Activated CD4-positive, alpha-beta T cell treated with anti-CD3 and anti-CD28 coated beads, Interleukin-2, amount 10 ng/mL, durations not matched to agents 24 days and 14 days (primary cell): Measurements from ENCODE around the gene CCDC9. TPM values are rescaled to one million over a fixed set of nuclear protein-coding genes. Genes with fewer than 3 reads are reported as not detected.
"Not testable (repeated sequence)": the region's sequence is repeated elsewhere in the genome, so short reads cannot be mapped to it uniquely, and the experiment has no call there.

ENCODE experiments used
- DNase-seq: peaks from one replicate; pipeline ENCODE4 v3.0.0; 2022
- H3K27ac Mint-ChIP-seq: one replicate; pipeline ENCODE4 v1.8.0; 2022; ENCODE audit warnings: mild to moderate bottlenecking, mixed read lengths
- H3K27me3 Mint-ChIP-seq: one replicate; pipeline ENCODE4 v1.8.0; 2022; ENCODE audit warnings: mixed read lengths
- H3K36me3 Mint-ChIP-seq: one replicate; pipeline ENCODE4 v1.8.0; 2022; ENCODE audit warnings: low read depth, mild to moderate bottlenecking, mixed read lengths
- H3K4me1 Mint-ChIP-seq: one replicate; pipeline ENCODE4 v1.8.0; 2021; ENCODE audit warnings: mixed read lengths
- H3K4me3 Mint-ChIP-seq: one replicate; pipeline ENCODE4 v1.8.0; 2022; ENCODE audit warnings: mild to moderate bottlenecking, moderate library complexity, mixed read lengths
- H3K9me3 Mint-ChIP-seq: one replicate; pipeline ENCODE4 v1.8.0; 2021; ENCODE audit warnings: mixed read lengths
- intact Hi-C: fragments of 100-400 bp; cut with micrococcal nuclease; formaldehyde crosslinking; loops from one replicate; pipeline ENCODE4 v1.15.1; 2023
- total RNA-seq: library from RNA; stranded (reverse); gene quantifications from 2 replicates; pipeline ENCODE4 v1.2.3, GENCODE V29; 2022

CCDC9 gene
- total RNA-seq, 1 donor from 2014 or later = 44.6 TPM

DNA sequence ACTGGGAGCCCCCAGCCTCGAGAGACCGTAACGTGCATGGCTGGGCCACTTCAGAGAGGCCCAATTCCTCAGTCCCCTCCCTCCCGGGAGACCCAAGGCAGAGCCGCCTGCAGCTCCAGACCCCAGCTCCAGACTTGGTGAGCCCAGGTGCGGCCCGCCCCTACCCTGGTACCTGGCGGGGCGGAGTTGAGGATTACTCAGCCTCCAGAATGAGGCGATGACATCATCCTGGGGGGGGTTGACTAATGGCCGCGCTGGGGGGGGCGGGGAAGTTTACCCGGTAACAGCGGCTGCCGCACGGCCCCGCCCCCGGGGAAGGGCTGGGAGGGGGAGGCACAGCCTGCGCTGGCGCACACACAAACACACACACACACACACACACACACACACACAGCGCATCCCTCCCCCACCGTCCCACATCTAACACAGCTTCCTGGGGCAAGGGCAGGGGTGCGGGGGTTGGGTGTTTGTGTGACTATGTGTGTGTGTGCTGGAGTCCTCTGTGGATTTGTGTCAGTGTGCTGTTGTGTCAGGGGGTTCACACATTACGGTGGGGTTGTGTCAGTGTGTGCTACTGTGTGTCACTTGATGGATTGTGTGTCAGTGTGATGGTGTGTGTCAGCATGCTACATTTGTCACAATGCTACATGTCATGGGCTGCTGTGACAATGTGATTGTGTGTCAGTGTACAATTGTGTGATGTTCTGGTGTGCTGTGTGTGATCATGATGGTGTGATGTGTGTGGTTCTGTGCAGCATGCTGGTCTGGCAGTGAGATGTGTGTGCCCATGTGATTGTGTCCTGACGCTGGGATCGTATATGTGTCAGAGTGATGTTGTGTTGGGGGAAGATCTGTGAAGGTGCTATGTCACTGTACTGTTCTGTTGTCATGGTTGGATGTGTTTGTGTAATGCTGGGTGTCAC, 15.1 kb upstream of the CCDC9 start:
- H3K36me3 Mint-ChIP-seq = no peaks in the 10 kb centered on the region
- peak; percentile 95 for DNase-seq
- intact Hi-C loops = loop anchor here (1.0 to 10.0 kb wide), 2 partner anchors 10 to 206 kb away; partner anchors contain the start of gene BBC3
- H3K27me3 Mint-ChIP-seq = peaks cover 3% of the 10 kb centered on the region
- no peak overlapping the region for H3K27ac Mint-ChIP-seq
- H3K4me1 Mint-ChIP-seq = peaks cover 25% of the 10 kb centered on the region
- H3K9me3 Mint-ChIP-seq = no peaks in the 10 kb centered on the region
- H3K4me3 Mint-ChIP-seq = peak overlapping the region; percentile 41

DNA sequence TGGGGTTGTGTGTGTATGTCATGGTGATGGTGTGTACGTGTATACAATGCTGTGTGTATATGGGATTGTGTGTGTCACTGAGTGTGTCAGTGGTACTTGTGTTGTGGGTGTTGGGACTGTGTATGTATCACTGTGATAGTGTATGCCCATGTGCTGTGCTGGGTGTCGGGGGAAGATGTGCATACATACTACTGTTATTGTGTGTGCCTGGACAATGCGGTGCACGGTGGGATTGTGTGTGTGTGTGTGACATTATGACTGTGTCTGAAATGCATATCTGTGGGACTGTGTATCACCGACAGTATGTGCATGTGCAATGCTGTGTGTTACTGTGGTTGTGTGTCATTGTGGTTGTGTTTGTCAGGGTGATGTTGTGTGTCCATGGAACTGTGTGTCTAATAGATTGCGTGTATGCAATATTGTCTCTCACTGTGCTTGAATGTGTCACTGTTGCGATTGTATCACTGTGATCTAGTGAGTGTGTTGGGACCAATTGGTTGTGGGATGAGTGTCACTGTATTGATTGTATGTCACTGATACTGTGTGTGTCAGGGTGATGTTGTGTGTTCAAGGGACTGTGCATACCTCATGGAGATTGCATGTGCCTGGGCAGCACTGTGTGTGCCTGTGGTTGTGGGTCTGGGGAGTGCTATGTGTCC, 14.3 kb upstream of the CCDC9 start:
- peaks cover 3% of the 10 kb centered on the region for H3K27me3 Mint-ChIP-seq
- peak; percentile 74 for DNase-seq
- H3K27ac Mint-ChIP-seq = no peak overlapping the region
- no peaks in the 10 kb centered on the region for H3K36me3 Mint-ChIP-seq
- H3K4me3 Mint-ChIP-seq = no peak overlapping the region
- H3K9me3 Mint-ChIP-seq = no peaks in the 10 kb centered on the region
- H3K4me1 Mint-ChIP-seq = peaks cover 25% of the 10 kb centered on the region
- intact Hi-C loops = loop anchor here (1.0 to 10.0 kb wide), 2 partner anchors 11 to 207 kb away; partner anchors contain the start of gene BBC3

DNA sequence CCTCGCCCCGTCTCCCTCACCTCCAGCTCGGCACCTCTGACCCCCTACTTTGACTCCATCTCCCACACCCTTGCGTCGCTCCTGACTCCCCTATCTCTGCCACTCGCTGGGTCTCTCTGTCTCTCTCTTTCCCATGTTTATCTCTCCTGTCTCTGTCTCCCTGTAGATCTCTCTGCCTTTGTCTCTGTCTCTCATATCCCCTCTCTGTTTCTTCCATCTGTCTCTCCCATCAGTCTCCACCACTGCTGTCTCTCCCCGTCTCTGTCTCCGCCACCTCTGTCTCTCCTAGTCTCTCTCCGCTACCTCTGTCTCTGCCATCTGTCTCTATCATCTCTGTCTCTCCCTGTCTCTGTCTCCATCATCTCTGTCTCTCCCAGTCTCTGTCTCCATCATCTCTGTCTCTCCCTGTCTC, 13.0 kb upstream of the CCDC9 start:
- peaks cover 28% of the 10 kb centered on the region for H3K4me1 Mint-ChIP-seq
- no peak for DNase-seq
- peak overlapping the region; percentile 85 for H3K4me3 Mint-ChIP-seq
- peaks cover 3% of the 10 kb centered on the region for H3K27me3 Mint-ChIP-seq
- intact Hi-C loops = loop anchor here (10.0 kb wide), 1 partner anchor 209 kb away; no protein-coding TSS in a partner anchor
- no peaks in the 10 kb centered on the region for H3K9me3 Mint-ChIP-seq
- peak overlapping the region; percentile 97 for H3K27ac Mint-ChIP-seq
- H3K36me3 Mint-ChIP-seq = no peaks in the 10 kb centered on the region

DNA sequence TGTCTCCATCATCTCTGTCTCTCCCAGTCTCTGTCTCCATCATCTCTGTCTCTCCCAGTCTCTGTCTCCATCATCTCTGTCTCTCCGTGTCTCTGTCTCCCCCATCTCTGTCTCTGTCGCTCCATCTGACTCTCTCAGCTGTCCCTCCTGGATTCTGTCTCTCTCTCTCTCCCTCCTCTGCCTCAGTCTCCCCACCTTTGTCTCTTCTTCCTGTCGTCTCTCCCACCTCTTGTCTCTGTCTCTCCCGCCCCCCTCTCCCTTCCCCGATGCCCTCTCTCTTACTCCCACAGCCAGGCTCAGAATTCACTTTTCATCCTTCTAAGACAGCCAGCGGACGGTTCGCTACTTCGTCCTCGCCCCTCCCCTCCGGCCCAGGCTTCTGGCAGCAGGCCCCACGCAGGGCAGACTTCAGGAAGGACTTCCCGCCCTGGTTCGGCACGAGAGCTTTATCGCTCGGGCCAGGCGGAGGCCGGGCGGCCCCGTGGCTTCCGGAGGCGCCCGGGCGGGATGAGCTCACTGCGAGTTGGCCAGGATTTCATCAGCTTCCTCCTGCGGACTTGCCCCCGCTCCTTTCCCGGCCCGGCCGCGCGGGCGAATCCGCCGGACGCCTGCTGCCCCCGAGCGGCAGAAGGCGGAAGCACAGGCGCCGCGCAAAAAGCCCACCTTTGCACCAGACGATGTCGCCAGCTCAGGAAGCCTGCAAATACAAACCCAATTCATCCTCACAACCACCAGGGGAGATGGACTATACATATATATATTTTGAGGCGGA, 12.4 kb upstream of the CCDC9 start:
- intact Hi-C loops = loop anchor here (1.0 to 10.0 kb wide), 5 partner anchors 34 to 209 kb away; no protein-coding TSS in a partner anchor
- Mint-ChIP-seq H3K27ac (peak overlapping the region; percentile 97), H3K36me3 (no peaks in the 10 kb centered on the region), H3K4me3 (peak overlapping the region; percentile 85), H3K4me1 (peaks cover 25% of the 10 kb centered on the region), H3K27me3 (peaks cover 1% of the 10 kb centered on the region), H3K9me3 (no peaks in the 10 kb centered on the region)
- DNase-seq = peak; percentile 98

DNA sequence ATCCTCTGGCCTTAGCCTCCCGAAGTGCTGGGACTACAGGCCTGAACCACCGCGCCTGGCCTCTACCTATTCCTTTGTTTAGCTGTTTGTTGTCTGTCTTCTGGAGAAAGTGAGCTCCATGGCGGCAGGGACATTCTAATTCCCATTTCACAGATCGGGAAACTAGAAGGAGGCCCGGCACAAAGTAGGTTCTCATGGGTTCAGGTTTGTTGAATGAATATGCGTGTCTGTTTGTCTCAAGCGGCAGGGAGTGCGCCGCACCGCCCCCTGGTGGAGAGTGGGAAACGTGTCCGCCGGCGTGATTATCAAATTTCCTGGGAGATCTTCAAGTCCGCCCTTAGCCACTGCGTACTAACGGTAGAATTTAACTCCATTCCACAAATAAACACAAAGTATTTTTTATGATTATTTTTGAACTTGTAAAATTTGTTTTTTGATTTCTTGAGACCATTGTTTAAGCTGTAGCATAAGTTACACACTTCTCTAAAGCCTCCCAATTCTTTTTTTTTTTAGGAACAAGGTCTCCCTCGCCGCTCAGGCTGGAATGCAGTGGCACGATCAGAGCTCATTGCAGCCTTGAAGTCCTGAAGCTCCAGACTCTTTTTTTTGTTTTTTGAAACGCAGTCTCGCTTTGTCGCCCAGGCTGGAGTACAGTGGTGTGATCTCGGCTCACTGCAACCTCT, 8.9 kb upstream of the CCDC9 start:
- intact Hi-C loops = loop anchor here (5.0 to 10.0 kb wide), 2 partner anchors 213 to 235 kb away; no protein-coding TSS in a partner anchor
- H3K36me3 Mint-ChIP-seq = no peaks in the 10 kb centered on the region
- no peak overlapping the region for H3K4me3 Mint-ChIP-seq
- no peak overlapping the region for H3K27ac Mint-ChIP-seq
- no peaks in the 10 kb centered on the region for H3K27me3 Mint-ChIP-seq
- DNase-seq = peak; percentile 95
- peaks cover 21% of the 10 kb centered on the region for H3K4me1 Mint-ChIP-seq
- no peaks in the 10 kb centered on the region for H3K9me3 Mint-ChIP-seq

DNA sequence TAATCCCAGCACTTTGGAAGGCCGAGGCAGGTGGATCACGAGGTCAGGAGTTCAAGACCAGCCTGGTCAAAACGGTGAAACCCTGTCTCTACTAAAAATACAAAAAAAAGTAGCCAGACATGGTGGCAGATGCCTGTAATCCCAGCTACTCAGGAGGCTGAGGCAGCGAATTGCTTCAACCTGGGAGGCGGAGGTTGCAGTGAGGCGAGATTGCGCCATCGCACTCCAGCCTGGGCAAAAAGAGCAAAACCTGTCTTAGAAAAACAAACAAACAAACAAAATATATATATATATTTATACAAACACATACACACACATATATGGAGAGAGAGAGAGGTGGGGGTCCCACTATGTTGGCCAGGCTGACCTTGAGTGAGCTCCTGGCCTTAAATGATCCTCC, 3.3 kb upstream of the CCDC9 start:
- not testable (repeated sequence) for H3K27ac Mint-ChIP-seq, H3K27me3 Mint-ChIP-seq

DNA sequence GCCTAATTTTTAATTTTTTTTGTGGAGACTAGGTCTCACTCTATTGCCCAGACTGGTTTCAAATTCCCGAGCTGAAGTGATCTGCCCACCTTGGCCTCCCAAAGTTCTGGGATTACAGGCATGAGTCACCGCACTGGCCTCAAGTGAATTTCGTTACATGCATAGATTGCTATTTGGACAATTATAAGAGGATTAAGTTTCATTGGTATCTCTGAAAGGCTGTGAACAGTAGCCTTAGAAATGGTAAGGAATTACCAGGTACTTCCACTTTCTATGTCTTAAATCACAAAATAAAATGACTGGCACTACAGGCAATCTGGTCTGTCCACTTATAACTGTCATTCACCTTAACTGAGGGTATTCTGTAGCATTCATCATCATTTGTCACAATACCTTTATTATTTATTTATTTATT, 2.9 kb upstream of the CCDC9 start:
- H3K27me3 Mint-ChIP-seq = peaks cover 2% of the 10 kb centered on the region
- H3K4me1 Mint-ChIP-seq = peaks cover 23% of the 10 kb centered on the region
- H3K27ac Mint-ChIP-seq = no peak overlapping the region
- no peak overlapping the region for H3K4me3 Mint-ChIP-seq
- H3K36me3 Mint-ChIP-seq = peaks cover 12% of the 10 kb centered on the region
- no peak for DNase-seq
- intact Hi-C loops = no loop called here
- no peaks in the 10 kb centered on the region for H3K9me3 Mint-ChIP-seq

More for the DNA sequence above, 3.3 kb upstream of the CCDC9 start:
- H3K4me3 Mint-ChIP-seq, intact Hi-C loops, H3K9me3 Mint-ChIP-seq, DNase-seq: not testable (repeated sequence)
- Mint-ChIP-seq H3K4me1 (peaks cover 20% of the 10 kb centered on the region), H3K36me3 (peaks cover 11% of the 10 kb centered on the region)

DNA sequence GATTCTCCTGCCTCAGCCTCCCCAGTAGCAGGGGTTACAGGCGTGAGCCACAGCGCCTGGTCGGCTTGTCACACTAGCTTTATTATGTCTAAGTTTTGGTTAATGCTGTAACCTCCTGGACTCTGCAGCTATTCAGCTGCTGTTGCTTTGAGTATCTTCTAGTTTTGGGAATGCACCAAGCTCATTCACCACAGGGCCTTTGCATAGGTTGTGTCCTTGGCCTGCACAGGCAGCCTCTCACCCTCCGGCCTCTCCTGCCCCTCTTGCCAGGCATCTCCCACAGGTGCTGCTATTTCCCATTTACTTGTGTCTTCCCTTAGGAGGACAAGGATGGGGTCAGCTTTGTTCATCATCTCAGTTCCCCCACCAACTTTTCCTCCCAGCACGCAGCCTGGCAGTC, 2.4 kb upstream of the CCDC9 start:
- no peak overlapping the region for H3K4me3 Mint-ChIP-seq
- intact Hi-C loops = no loop called here
- peaks cover 17% of the 10 kb centered on the region for H3K36me3 Mint-ChIP-seq
- peaks cover 2% of the 10 kb centered on the region for H3K27me3 Mint-ChIP-seq
- peaks cover 27% of the 10 kb centered on the region for H3K4me1 Mint-ChIP-seq
- no peaks in the 10 kb centered on the region for H3K9me3 Mint-ChIP-seq
- H3K27ac Mint-ChIP-seq = no peak overlapping the region
- DNase-seq = no peak

DNA sequence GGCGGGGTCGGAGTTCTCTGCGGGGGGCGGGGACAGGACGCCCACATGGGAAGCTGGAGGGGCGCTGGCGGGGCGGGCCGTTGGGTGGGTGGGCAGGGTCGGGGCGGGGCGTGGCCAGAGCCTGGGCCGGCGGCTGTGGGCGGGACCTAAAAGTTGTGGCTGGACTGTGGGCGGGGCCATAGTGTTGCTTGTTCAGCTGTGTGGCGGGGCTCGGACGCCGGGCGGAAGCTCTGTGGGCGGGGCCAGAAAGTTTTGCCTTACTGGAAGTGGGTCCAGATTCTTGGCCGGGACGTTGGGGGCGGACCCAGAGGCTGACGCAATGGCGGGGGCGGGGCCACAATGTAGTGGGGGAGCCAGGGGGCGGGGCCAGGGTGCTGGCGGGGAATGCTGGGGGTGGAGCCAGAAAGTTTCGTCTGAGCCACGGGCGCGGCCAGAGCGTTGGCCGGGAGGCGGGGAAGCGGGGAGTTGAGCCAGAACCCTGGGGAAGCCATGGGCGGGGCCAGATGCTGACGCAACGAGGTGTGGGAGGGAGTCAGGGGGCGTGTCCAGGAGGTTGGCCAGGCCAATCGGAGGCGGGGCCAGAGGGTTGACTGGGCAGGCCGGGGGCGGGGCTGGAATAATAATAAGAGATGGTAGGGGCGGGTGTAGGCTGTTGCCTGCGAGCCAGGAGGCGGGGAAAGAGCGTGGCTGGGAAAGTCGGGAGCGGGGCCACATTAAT, 527 bp downstream of the CCDC9 start:
- Mint-ChIP-seq H3K36me3 (peaks cover 38% of the 10 kb centered on the region), H3K27me3 (peaks cover 2% of the 10 kb centered on the region), H3K4me1 (peaks cover 40% of the 10 kb centered on the region), H3K4me3 (peak overlapping the region; percentile 96), H3K9me3 (no peaks in the 10 kb centered on the region), H3K27ac (peak overlapping the region; percentile 94)
- intact Hi-C loops = loop anchor here (1.0 to 2.0 kb wide), 5 partner anchors 17 to 396 kb away; partner anchors contain the start of genes ARHGAP35, BBC3, INAFM1 and TMEM160
- peak; percentile 100 for DNase-seq

DNA sequence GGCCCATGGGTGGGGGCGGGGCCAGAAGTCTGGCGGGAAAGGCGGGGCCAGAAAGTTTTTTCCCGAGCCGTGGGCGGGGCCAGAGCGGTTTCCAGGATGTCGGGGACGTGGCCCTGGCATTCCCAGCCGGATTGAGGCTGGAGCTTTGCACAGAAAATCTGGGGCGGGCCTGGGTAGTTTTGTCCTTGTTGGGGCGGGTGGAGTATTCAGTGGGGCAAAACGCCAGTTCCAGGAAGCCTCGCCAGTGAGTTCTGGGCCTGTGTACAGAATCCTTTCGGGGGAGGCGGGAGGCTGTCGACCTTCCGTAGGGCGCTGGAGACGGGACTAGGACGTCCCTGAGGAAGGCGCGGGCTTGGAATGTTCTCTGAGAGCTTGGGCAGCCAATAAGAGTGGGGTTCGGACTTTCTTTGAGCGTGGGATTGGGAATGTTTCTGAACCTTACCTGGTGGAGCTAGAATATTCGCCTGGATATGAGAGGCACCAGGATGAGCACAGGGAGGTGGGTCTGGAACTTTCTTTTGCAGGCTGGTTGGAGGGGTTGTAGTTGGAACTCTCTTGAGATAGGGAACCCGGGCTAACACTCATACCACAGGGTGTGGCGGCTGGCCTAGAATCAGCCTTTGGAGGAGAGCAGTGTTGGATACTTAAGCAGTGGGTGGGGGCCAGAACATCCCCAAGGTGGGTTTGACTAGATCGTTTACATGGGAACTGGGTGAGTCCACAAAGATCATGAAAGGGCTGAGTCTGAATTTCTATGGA, 1.3 kb downstream of the CCDC9 start:
- Mint-ChIP-seq H3K27ac (peak overlapping the region; percentile 94), H3K4me1 (peaks cover 40% of the 10 kb centered on the region), H3K9me3 (no peaks in the 10 kb centered on the region), H3K4me3 (peak overlapping the region; percentile 96), H3K36me3 (peaks cover 43% of the 10 kb centered on the region), H3K27me3 (peaks cover 2% of the 10 kb centered on the region)
- no peak for DNase-seq
- intact Hi-C loops = loop anchor here (1.0 to 2.0 kb wide), 5 partner anchors 17 to 397 kb away; partner anchors contain the start of genes ARHGAP35, BBC3, INAFM1 and TMEM160

DNA sequence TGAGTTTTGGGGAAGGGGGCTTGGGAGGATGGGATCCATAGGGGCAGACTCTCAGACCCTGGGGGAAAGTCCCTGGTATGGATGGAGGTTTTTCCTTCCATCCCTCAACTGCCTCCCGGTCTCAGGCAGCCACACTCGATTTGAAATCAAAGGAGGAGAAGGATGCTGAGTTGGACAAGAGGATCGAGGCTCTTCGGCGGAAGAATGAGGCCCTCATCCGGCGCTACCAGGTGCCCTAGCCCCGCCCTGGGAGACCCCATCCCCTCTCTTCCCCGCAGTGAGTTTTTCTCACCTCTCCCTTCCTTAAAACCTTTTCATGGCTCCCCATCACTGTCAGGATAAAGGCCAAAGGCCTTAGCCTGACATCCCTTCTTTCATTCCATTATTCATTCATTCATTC, 2.1 kb downstream of the CCDC9 start:
- H3K27ac Mint-ChIP-seq = peak overlapping the region; percentile 94
- H3K4me3 Mint-ChIP-seq = peak overlapping the region; percentile 96
- DNase-seq = no peak
- intact Hi-C loops = no loop called here
- peaks cover 49% of the 10 kb centered on the region for H3K36me3 Mint-ChIP-seq
- H3K4me1 Mint-ChIP-seq = peaks cover 40% of the 10 kb centered on the region
- peaks cover 2% of the 10 kb centered on the region for H3K27me3 Mint-ChIP-seq
- no peaks in the 10 kb centered on the region for H3K9me3 Mint-ChIP-seq
